ENCODE results near the gene MFAP3L.

- no peak for TF ChIP-seq POLR2A (IDR thresholded peaks at IDR 0.05; ENCODE audit: low read depth, low read length)
- TF ChIP-seq MAX (IDR thresholded peaks at IDR 0.05; ENCODE audit: insufficient read depth, insufficient read length): no peak
- TF ChIP-seq CTCF (IDR thresholded peaks at IDR 0.05; ENCODE audit: extremely low read depth in 1 of 2, insufficient read depth in 1 of 2, low read depth in 1 of 2, low read length in 2 of 2): no peak
- TF ChIP-seq POLR2AphosphoS5 (IDR thresholded peaks at IDR 0.05; ENCODE audit: insufficient read depth, low read depth, low read length): no peak
- no peak for TF ChIP-seq EZH2 (IDR thresholded peaks at IDR 0.05; ENCODE audit: borderline replicate concordance, low read depth, low read length, severe bottlenecking)
- TF ChIP-seq MYC (IDR thresholded peaks at IDR 0.05; ENCODE audit: low read depth, low read length): no peak
- TF ChIP-seq GATA2 (IDR thresholded peaks at IDR 0.05; ENCODE audit: insufficient read depth, insufficient read length, low read depth, low read length): no peak
- no peak for TF ChIP-seq FOS (IDR thresholded peaks at IDR 0.05; ENCODE audit: borderline replicate concordance, insufficient read depth, low read length)
- no peak for TF ChIP-seq JUN (IDR thresholded peaks at IDR 0.05; ENCODE audit: borderline replicate concordance, insufficient read depth, insufficient read length, low read depth)
Measured at GRCh38 chr4:169971456-169972015, 54.7 kb downstream of the MFAP3L start.

Data from endothelial cell of umbilical vein (primary cell).